Panc1 (cell line): ENCODE results near the gene VPS33B. TPM values are rescaled to one million over a fixed set of nuclear protein-coding genes. Genes with fewer than 3 reads are reported as not detected.

Experiments used
- ATAC-seq: fragments of 200-7000 bp; cut with Tn5 transposase; 2 replicates; pipeline ENCODE4 v1.9.1; 2020; ENCODE audit warnings: mild to moderate bottlenecking, moderate library complexity
- BruUV-seq: library from RNA; stranded (reverse); fragments of 400-500 nt; replicated peaks from 2 replicates; lab custom pipeline; 2021; lab: Mats Ljungman, UMichigan
- CTCF ChIA-PET: fragments of 300-600 bp; sonication (Branson Sonifier 250); formaldehyde crosslinking; loops from one replicate; lab custom pipeline; 2022; ENCODE audit warnings: antibody characterized with exemption; lab: Charles Lee
- POLR2A ChIA-PET: fragments of 300-600 bp; sonication (Branson Sonifier 250); formaldehyde crosslinking; loops from one replicate; lab custom pipeline; 2022; ENCODE audit warnings: antibody characterized with exemption; lab: Charles Lee
- DNase-seq: peaks from one replicate; pipeline ENCODE4 v3.0.0-alpha.2; 2010; ENCODE audit warnings: low read depth, low spot score
- H3K27ac ChIP-seq: 2 replicates; pipeline ENCODE4 v1.5.1; 2011; ENCODE audit warnings: mild to moderate bottlenecking, low read length, inconsistent platforms
- H3K27me3 ChIP-seq: fragments of 200-500 bp; sonication (Bioruptor generic); 2 replicates; pipeline ENCODE4 v1.6.0; 2014; ENCODE audit warnings: low read length, inconsistent platforms; ENCODE audit not compliant: control insufficient read depth, insufficient read depth
- H3K36me3 ChIP-seq: fragments of 200-500 bp; sonication (Bioruptor generic); 2 replicates; pipeline ENCODE4 v1.5.1; 2014; ENCODE audit warnings: inconsistent platforms, mild to moderate bottlenecking, low read length, moderate library complexity; ENCODE audit not compliant: control insufficient read depth, insufficient read depth
- H3K4me1 ChIP-seq: 2 replicates; pipeline ENCODE4 v1.5.1; 2011; ENCODE audit warnings: inconsistent platforms, mild to moderate bottlenecking, low read length, moderate library complexity; ENCODE audit not compliant: control insufficient read depth, insufficient read depth
- H3K4me3 ChIP-seq, 2 experiments: 2 replicates each; pipeline ENCODE4 v1.5.1; 2011 to 2012; ENCODE audit warnings: low read depth in 2 of 2, low read length in 2 of 2, mild to moderate bottlenecking in 2 of 2, inconsistent platforms in 1 of 2, moderate library complexity in 1 of 2
- H3K9me3 ChIP-seq: fragments of 200-500 bp; sonication (Bioruptor generic); 2 replicates; pipeline ENCODE4 v1.5.1; 2014; ENCODE audit warnings: low read depth, mild to moderate bottlenecking, inconsistent platforms, low read length, moderate library complexity; ENCODE audit not compliant: control insufficient read depth, insufficient read depth
- CTCF ChIP-seq: fragments of 450-650 bp; IDR thresholded peaks from 2 replicates; pipeline ENCODE4 v1.5.1; 2017; ENCODE audit warnings: mild to moderate bottlenecking
- POLR2AphosphoS5 ChIP-seq: IDR thresholded peaks from 2 replicates; pipeline ENCODE4 v1.6.1; 2012; ENCODE audit warnings: mild to moderate bottlenecking, low read depth, low read length, moderate library complexity
- REST ChIP-seq, 2 experiments: IDR thresholded peaks; 2 replicates each; pipeline ENCODE4 v1.6.1; 2011 to 2012; ENCODE audit warnings: low read depth in 2 of 2, control low read depth in 1 of 2, low read length in 1 of 2, mild to moderate bottlenecking in 1 of 2, moderate library complexity in 1 of 2; ENCODE audit not compliant: insufficient read depth in 1 of 2
- SIN3A ChIP-seq: IDR thresholded peaks from 2 replicates; pipeline ENCODE4 v1.6.1; 2012; ENCODE audit warnings: low read depth, mild to moderate bottlenecking, low read length, moderate library complexity, borderline replicate concordance; ENCODE audit not compliant: insufficient read depth
- TCF7L2 ChIP-seq: IDR thresholded peaks from 2 replicates; pipeline ENCODE4 v1.6.1; 2011; ENCODE audit warnings: mild to moderate bottlenecking, low read depth, low read length, inconsistent platforms
- in situ Hi-C: cut with HindIII; loops from 2 replicates; pipeline ENCODE4 v1.10.0; 2016; ENCODE audit warnings: low sequenced_read_pairs, low pct_unique_long_range_greater_than_20kb
- intact Hi-C: fragments of 100-400 bp; cut with micrococcal nuclease; formaldehyde crosslinking; loops from one replicate; pipeline ENCODE4 v1.10.0; 2022; ENCODE audit not compliant: unreplicated experiment
- total RNA-seq: library from RNA; stranded (reverse); gene quantifications from one replicate; pipeline ENCODE4 v1.2.1, GENCODE V29; 2021; ENCODE audit not compliant: unreplicated experiment

The VPS33B gene
- total RNA-seq, 1 experiment from 2014 or later = 16.3 TPM

GRCh38 chr15:91061230-91061629, 38.8 kb upstream of the VPS33B start:
- CTCF ChIA-PET = no interaction called here
- no peak for ATAC-seq
- no peaks in the 10 kb centered on the region for H3K9me3 ChIP-seq
- peaks cover 13% of the 10 kb centered on the region for H3K27me3 ChIP-seq
- no peak overlapping the region for H3K4me3 ChIP-seq
- H3K4me1 ChIP-seq = no peaks in the 10 kb centered on the region
- in situ Hi-C loops (no loop called here), intact Hi-C loops (no loop called here)
- POLR2A ChIA-PET = no interaction called here
- BruUV-seq = no TSS peak
- no peaks in the 10 kb centered on the region for H3K36me3 ChIP-seq
- H3K27ac ChIP-seq = no peak overlapping the region
- no peak for DNase-seq
- TF ChIP-seq POLR2AphosphoS5 (no peak), CTCF (no peak), TCF7L2 (no peak), SIN3A (no peak), REST (IDR thresholded peaks at IDR 0.05; ENCODE audit: insufficient read depth in 1 of 2, low read depth in 2 of 2, low read length in 1 of 2) (no peak)

GRCh38 chr15:91055548-91056331, 33.3 kb upstream of the VPS33B start:
- DNase-seq (peak; percentile 68), ATAC-seq (peak; percentile 97)
- BruUV-seq = no TSS peak
- Histone ChIP-seq H3K27me3 (peaks cover 33% of the 10 kb centered on the region), H3K4me3 (no peak overlapping the region), H3K4me1 (no peaks in the 10 kb centered on the region), H3K27ac (no peak overlapping the region), H3K36me3 (no peaks in the 10 kb centered on the region), H3K9me3 (no peaks in the 10 kb centered on the region)
- POLR2A ChIA-PET = interaction anchor here (0.6 kb wide), 1 partner anchor 17 kb away, joined by 3 read pairs; no protein-coding TSS in a partner anchor
- intact Hi-C loops = loop anchor here (1.0 kb wide), 2 partner anchors 169 to 216 kb away; no protein-coding TSS in a partner anchor
- TF ChIP-seq REST (IDR thresholded peaks at IDR 0.05; ENCODE audit: insufficient read depth in 1 of 2, low read depth in 2 of 2, low read length in 1 of 2) = no peak
- no peak for TF ChIP-seq SIN3A
- no peak for TF ChIP-seq TCF7L2
- no peak for TF ChIP-seq POLR2AphosphoS5
- peak; percentile 88 for TF ChIP-seq CTCF
- in situ Hi-C loops = no loop called here
- CTCF ChIA-PET = interaction anchor here (0.6 to 1.8 kb wide), 4 partner anchors 135 to 218 kb away, joined by 3 to 31 read pairs (median 4); no protein-coding TSS in a partner anchor
